GM11168 (cell line): ENCODE data around the gene ABLIM2.

Experiments
- in situ Hi-C: fragments of 300-500 bp; cut with MboI; formaldehyde crosslinking; loops from one replicate; pipeline ENCODE4 v1.12.0; 2022; ENCODE audit warnings: low sequenced_read_pairs; ENCODE audit not compliant: unreplicated experiment

ABLIM2 gene

GRCh38 chr4:8127051-8127826 lies 31.4 kb downstream of the ABLIM2 start:
- in situ Hi-C loops, result no loop called here

DNA sequence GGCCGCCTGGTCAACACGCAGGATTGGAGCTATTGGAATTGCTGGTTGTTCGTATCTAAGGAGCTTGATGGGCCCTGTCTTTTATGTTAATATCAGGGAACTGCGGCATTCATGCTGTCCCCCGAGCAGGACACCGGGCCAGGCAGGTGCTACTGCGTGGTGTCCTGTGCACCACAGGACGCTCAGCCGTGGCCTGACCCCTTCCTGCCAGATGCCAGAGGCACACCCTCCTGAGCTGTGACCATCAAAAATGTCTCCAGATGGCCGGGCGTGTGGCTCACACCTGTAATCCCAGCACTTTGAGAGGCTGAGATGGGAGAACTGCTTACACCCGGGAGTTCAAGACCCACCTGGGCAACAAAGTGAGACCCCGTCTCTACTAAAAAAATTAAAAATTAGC lies 32.1 kb downstream of the ABLIM2 start:
- in situ Hi-C loops, result no loop called here

DNA sequence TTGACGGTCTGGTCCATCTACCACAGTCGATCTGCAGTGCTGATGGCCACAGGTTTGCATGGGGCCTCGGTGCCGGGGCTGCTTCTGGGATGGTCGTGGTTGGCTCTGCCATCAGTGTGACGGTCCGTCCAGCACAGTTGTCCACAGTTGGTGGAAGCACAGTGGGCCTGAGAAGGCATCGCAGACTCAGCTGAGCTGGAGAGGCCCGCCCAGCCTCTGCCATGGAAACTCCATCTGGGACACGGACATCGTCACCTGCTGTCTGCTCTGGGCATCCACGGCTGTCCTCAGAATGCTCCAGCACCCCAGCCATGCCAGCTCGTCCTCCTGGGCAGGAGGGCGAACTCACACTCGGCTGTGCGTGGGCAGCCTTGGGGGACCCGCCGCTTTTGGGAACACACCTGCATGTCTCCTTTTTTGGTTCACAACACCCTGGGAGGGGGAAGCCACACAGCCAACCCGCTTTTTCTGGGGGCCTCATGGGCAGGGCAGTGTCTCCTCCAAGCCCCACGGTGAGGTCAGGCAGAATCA lies 33.0 kb downstream of the ABLIM2 start:
- in situ Hi-C loops, result no loop called here

DNA sequence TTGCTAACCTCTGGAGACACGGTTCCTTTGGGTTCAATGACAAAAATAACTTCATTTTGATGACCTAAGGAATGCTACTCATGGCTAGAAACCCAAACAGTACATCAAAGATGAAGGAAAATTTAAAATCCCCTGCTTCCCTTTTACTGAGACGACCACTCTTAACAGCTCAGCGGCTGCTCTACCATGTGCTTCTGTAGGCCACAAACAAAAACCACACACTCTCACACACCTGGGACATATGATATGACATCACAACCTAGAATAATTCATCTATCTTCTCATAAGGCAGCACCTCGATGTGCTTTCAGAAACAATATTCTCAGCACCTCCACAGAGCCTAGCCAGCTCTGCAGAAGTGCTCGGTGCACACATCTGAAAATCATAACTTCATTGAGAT lies 34.7 kb downstream of the ABLIM2 start:
- in situ Hi-C loops, result no loop called here

DNA sequence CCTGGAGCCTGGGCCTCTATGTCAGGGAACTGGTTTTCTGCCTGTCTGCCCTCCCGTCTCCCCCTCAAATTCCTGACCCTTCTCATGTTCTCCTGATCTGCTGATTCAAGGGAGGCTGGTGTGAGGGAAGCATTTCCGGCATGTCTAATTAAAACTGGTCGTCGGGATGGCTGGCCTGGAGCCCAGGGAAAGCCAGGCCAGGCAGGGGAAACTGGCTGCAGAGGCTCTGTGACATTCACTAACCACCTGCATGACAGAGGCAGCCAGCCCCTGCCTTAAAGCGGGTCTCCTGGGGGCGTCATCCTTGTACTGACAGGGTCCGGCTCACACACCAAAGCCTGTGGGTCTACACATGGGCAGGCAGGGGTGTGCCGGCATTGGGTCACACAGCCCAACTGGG lies 35.2 kb downstream of the ABLIM2 start:
- in situ Hi-C loops, result no loop called here

- in situ Hi-C loops, result no loop called here
Measured at GRCh38 chr4:8122746-8123145, 35.9 kb downstream of the ABLIM2 start.

GRCh38 chr4:8121292-8122015 lies 37.2 kb downstream of the ABLIM2 start:
- in situ Hi-C loops, result no loop called here

GRCh38 chr4:8120501-8120900 lies 38.1 kb downstream of the ABLIM2 start:
- in situ Hi-C loops, result no loop called here

GRCh38 chr4:8119877-8120276 lies 38.7 kb downstream of the ABLIM2 start:
- in situ Hi-C loops, result no loop called here

DNA sequence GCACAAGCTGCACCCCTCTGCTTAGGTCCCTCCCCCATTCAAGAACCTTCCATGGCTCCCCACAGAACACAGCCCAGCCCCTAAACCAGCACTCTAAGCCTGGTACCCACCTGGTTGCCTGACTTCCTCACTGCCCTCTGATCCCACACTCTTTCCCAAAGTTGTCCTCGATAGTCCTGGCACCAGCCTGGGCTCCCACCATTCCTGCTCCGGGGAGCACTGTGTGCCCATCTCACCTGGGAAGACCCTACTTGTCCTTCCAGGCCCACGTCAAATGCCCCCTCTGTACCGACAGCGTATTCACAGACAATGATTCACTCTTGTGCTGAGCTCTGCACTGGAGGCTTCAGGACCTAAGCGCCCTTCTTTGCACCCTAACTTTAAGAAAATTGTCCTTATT lies 40.1 kb downstream of the ABLIM2 start:
- in situ Hi-C loops, result no loop called here

- in situ Hi-C loops, result no loop called here
Measured at GRCh38 chr4:8118035-8118434, 40.6 kb downstream of the ABLIM2 start.

DNA sequence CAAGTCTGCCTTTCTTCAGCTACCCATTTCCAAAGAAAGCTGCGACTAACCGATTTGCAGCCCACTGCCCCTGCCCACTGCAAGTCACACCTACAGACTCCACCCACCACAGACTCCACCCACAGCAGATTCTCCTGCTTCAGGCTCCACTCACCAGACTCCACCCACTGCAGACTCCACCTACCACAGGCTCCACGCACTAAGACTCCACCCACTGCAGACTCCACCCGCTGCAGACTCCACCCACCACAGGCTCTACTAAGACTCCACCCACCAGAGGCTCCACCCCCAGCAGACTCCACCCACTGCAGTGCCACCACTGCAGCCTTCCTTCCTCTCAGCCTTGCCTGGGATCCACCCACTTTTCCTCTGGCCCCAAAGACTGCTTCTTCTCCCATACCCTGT lies 41.3 kb downstream of the ABLIM2 start:
- in situ Hi-C loops, result no loop called here

GRCh38 chr4:8115916-8116315 lies 42.7 kb downstream of the ABLIM2 start:
- in situ Hi-C loops, result no loop called here

GRCh38 chr4:8115203-8115520 lies 43.5 kb downstream of the ABLIM2 start:
- in situ Hi-C loops, result no loop called here

- in situ Hi-C loops, result no loop called here
Measured at GRCh38 chr4:8114456-8115202, 44.0 kb downstream of the ABLIM2 start.

GRCh38 chr4:8113611-8114377 lies 44.8 kb downstream of the ABLIM2 start:
- in situ Hi-C loops, result no loop called here

DNA sequence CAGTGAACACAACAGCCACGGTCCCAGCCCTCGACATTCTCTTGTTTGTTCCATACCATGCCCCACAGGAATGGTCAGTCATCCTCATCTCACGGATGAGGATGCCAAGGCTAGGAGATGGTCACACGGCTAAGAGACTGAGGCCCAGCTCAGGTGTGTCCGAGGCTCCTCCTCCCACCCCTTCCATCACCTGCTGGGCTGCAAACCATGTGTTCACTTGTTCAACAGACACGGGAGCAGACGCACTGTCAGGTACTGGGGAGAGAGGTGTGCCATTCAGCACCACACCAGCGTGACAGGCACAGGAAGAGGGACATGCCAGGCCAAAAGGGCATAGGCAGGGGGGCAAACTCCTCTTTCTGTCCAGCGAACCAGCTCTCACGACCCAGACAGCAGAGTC lies 45.9 kb downstream of the ABLIM2 start:
- in situ Hi-C loops, result no loop called here

- in situ Hi-C loops, result no loop called here
Measured at GRCh38 chr4:8112036-8112576, 46.5 kb downstream of the ABLIM2 start.

GRCh38 chr4:8110071-8110986 lies 48.3 kb downstream of the ABLIM2 start:
- in situ Hi-C loops, result no loop called here
